GM12891 (cell line): ENCODE measurements around the gene L3MBTL2.

Experiments used
- POLR2A ChIP-seq: IDR thresholded peaks from 2 replicates; pipeline ENCODE4 v1.6.1; 2011; ENCODE audit warnings: low read depth, low read length, control low read depth
- POLR2AphosphoS5 ChIP-seq: IDR thresholded peaks from 2 replicates; pipeline ENCODE4 v1.6.1; 2011; ENCODE audit warnings: low read depth, low read length, control low read depth
- TAF1 ChIP-seq: IDR thresholded peaks from 2 replicates; pipeline ENCODE4 v1.6.1; 2011; ENCODE audit warnings: low read depth, low read length, control low read depth

GRCh38 chr22:41178425-41178975 lies 26.6 kb upstream of the L3MBTL2 start:
- no peak for TF ChIP-seq TAF1
- peak; percentile 58 for TF ChIP-seq POLR2AphosphoS5
- TF ChIP-seq POLR2A = 0 out of 2 replicates have a peak, but pooled peaks have one; percentile 21
